IPS-18c (cell line): ENCODE results near the gene ZNF460.
A peak's percentile ranks its signal among the peaks of the same experiment; 100 is the strongest.

Source experiments
- H3K4me3 ChIP-seq: 2 replicates; pipeline ENCODE4 v1.7.0; 2013; ENCODE audit warnings: low read depth, mild to moderate bottlenecking, low read length, moderate library complexity; ENCODE audit not compliant: insufficient read depth
- H3K9me3 ChIP-seq: one replicate; pipeline ENCODE4 v1.6.1; 2013; ENCODE audit warnings: mild to moderate bottlenecking, low read length, moderate library complexity; ENCODE audit not compliant: control insufficient read depth, insufficient read depth

Gene ZNF460

DNA sequence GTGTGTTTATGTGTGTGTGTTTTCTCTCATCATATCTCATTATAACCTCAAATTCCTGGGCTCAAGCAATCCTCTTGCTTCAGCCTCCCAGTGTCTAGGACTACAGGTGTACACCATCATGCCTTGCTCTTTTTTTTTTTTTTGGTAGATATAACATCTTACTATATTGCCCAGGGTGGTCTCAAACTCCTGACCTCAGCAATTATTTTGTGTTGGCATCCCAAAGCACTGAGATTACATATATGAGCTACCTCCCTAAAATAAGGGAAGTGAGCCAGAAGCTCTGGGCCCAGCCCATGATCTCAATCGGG, 39.5 kb downstream of the ZNF460 start:
- H3K4me3 ChIP-seq: peak overlapping the region; percentile 85; the same call in 1 of the 2 replicates
- no peaks in the 10 kb centered on the region for H3K9me3 ChIP-seq

DNA sequence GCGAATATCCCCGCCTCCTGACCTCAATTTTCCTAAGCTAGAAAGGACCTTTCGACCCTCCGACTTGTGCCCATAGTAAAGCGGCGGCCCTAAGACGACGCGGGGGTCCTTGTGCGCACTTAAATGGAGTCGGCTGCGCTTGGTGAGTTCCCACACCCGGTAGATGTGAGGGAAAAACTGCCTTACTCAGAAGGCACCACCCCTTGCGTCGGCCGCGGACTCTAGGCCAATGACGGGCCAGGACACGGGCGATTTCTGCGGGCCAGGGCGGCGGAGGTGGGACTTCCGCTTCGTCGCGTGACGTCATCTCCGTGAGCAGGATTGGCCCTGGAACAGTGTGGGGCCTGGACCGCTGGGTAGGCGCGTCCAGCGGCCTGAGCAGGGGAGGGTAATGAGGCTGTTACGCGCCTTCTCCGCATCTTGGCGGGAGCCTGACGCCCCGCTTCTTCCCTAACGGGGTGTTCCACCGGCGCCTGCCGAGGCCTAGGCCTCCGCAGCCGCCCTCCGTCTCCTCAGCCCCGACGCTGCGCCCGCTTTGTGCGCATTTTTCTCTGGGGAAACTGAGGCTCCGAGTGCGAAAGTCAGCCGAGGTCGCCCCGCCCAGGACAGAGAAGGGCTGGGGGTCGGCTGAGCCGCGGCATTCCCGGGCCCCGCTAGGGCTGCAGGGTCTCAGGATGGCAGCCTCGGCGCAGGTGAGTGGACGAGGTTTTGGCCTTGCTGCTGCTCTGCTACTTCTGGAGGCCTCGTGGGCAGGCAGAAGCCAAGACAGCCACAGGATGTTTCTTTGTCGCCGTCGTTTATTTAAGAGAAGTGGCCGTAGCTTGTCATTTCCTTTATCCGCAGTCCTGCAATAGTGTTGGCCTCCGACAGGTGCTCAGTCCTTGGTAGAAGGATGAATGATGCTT, 40.1 kb downstream of the ZNF460 start, which contains the start of gene ZNF543:
TSS of gene ZNF543 (plus strand) at position 293 of the 905 bp plus-strand sequence. CDS start at position 675, 382 bp downstream.
- Histone ChIP-seq H3K4me3 (peak within 1 kb of the TSS; percentile 85), H3K9me3 (no peaks in the 10 kb centered on the region)

DNA sequence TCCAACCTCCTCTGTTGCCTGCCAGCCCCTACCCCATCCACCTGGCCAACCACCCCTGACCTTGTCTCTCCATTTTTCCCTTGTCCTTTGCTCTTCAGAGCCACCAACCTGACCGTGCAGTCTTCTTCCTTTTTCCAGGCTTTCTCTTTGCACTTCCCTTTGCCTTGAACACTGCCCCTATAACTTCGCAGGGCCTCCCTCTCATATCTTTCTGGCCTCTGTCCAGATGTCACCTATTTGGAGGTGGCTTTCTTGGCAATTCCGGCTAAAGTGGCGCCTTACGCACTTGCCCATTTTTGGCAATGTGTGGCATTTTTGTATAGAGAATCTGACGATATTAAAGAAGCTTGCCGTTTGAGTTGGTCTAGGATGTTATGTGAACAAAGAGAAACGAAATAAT, 40.8 kb downstream of the ZNF460 start:
- Histone ChIP-seq H3K9me3 (no peaks in the 10 kb centered on the region), H3K4me3 (peak overlapping the region; percentile 85)

DNA sequence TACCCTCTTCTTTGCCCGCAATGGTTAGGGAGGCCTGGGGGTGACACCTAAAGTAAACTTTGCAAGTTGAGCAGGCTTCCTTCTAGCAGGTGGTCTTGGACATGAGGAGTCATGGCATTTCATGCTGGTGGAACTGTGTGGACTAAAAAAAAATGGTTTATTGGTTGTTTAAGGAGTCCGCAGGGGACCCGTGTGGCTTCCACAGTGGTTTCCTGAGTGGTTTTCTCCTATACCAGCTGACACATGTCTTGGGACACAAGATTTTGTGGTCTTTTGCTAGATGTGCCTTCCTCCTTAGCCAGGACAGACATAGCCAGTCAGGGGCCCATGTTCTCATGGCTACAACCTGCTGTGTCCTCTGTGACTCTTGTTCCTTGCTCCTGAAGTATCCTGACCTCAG, 41.5 kb downstream of the ZNF460 start:
- Histone ChIP-seq H3K4me3 (peak overlapping the region; percentile 85), H3K9me3 (no peaks in the 10 kb centered on the region)

DNA sequence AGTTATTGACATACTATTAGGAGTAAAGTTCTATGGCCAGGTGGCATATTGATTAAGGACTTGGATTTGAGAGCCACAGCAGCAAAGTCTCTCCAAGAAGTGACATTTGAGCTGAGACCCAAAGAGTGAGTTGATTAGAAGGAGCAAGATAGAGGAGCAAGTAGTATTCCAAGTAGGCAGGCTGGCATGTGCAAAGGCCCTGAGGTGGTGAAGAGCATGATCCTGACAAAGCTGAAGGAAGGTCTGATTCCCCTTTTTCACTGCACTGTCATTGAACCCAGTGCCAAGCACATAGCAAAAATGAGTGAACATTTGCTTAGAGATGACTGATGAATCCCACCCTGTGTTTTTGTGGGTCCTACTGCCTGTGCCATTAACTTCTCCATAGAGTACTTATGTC, 44.7 kb downstream of the ZNF460 start:
- Histone ChIP-seq H3K9me3 (no peaks in the 10 kb centered on the region), H3K4me3 (no peak overlapping the region)

DNA sequence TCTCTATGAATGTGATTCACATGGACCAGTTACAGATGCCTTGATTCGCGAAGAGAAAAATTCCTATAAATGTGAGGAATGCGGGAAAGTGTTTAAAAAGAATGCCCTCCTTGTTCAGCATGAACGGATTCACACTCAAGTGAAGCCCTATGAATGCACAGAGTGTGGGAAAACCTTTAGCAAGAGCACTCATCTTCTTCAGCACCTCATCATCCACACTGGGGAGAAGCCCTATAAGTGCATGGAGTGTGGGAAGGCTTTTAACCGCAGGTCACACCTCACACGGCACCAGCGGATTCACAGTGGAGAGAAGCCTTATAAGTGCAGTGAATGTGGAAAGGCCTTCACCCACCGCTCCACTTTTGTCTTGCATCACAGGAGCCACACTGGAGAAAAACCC, 47.7 kb downstream of the ZNF460 start:
- no peaks in the 10 kb centered on the region for H3K9me3 ChIP-seq
- H3K4me3 ChIP-seq: no peak overlapping the region

DNA sequence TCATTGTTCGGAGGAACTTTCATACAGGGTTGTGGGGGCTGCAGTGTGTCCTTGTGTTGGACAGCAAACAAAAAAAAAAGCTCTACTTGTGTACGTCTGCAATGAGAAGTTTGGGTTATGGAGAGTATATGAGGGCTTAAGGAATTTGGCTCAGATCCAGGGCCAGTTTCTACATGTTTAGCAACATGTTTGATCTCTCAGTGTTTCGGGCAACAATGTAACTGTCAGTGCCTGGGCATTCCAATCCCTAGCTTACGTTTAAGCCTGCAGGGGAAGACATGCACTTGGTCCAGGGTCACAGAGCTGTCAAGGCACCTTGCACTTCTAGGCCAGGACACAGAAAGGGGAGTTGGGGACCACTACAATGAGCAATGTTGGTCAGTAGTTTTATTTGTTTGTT, 53.9 kb downstream of the ZNF460 start:
- H3K9me3 ChIP-seq: no peaks in the 10 kb centered on the region

DNA sequence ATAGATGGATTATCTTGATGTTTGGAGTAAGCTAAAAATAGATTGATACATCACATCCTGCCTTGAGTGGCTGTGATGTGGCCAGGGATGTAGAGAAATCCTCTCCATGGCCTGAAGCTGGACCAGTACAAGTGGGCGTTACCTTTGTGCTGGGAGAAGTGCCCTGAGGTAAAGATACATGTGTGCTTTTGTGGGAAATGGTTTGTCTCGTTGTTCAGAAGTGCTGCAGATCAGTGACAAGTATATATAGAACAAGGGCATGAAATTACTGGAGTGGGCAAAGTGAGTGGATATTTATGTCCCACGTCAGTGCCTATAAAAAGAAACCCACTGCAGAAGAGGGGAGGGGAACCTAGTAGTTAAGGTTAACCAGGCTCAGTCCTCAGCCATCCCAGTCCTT, 58.6 kb downstream of the ZNF460 start:
- Histone ChIP-seq H3K4me3 (no peak overlapping the region), H3K9me3 (no peaks in the 10 kb centered on the region)

More for the DNA sequence above, 53.9 kb downstream of the ZNF460 start:
- H3K4me3 ChIP-seq: no peak overlapping the region

DNA sequence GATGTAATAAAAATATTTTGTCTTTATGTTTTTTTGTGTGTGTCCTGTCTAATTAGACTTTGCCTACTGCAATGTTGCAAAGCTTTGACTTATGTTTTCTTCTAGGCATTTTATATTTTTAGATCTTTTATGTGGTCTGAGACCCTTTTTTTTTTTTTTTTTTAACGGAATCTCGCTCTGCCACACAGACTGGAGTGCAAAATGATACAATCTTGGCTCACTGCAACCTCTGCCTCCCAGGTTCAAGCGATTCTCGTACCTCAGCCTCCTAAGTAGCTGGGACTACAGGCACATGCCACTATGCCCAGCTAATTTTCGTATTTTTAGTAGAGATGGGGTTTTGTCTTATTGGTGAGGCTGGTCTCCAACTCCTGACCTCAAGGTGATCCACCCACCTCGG, 62.3 kb downstream of the ZNF460 start:
- Histone ChIP-seq H3K9me3 (no peaks in the 10 kb centered on the region), H3K4me3 (no peak overlapping the region)
